ENCODE data around the gene AUTS2.

The AUTS2 gene

GRCh38 chr7:69624435-69625230 is 26.4 kb downstream of the AUTS2 start:
- DNase-seq (ENCODE audit: low read depth): no peak

- no peak for DNase-seq (ENCODE audit: low read depth)
Measured at GRCh38 chr7:69625238-69625637, 27.0 kb downstream of the AUTS2 start.

GRCh38 chr7:69625798-69626197 is 27.5 kb downstream of the AUTS2 start:
- DNase-seq (ENCODE audit: low read depth): no peak

GRCh38 chr7:69630292-69630691 is 32.0 kb downstream of the AUTS2 start:
- peak; percentile 68 for DNase-seq (ENCODE audit: low read depth)

GRCh38 chr7:69631131-69631530 is 32.9 kb downstream of the AUTS2 start:
- DNase-seq (ENCODE audit: low read depth): no peak

GRCh38 chr7:69632280-69632679 is 34.0 kb downstream of the AUTS2 start:
- no peak for DNase-seq (ENCODE audit: low read depth)

GRCh38 chr7:69633122-69633831 is 35.0 kb downstream of the AUTS2 start:
- DNase-seq (ENCODE audit: low read depth): no peak

GRCh38 chr7:69635555-69636185 is 37.4 kb downstream of the AUTS2 start:
- no peak for DNase-seq (ENCODE audit: low read depth)

- DNase-seq (ENCODE audit: low read depth): no peak
Measured at GRCh38 chr7:69638674-69639073, 40.4 kb downstream of the AUTS2 start.

- DNase-seq (ENCODE audit: low read depth): no peak
Measured at GRCh38 chr7:69640216-69640615, 41.9 kb downstream of the AUTS2 start.

GRCh38 chr7:69640925-69641594 is 42.8 kb downstream of the AUTS2 start:
- DNase-seq (ENCODE audit: low read depth): no peak

- DNase-seq (ENCODE audit: low read depth): no peak
Measured at GRCh38 chr7:69643265-69643664, 45.0 kb downstream of the AUTS2 start.

GRCh38 chr7:69643708-69644445 is 45.6 kb downstream of the AUTS2 start:
- DNase-seq (ENCODE audit: low read depth): no peak

GRCh38 chr7:69645683-69646082 is 47.4 kb downstream of the AUTS2 start:
- DNase-seq (ENCODE audit: low read depth): no peak

GRCh38 chr7:69651101-69651590 is 52.9 kb downstream of the AUTS2 start:
- no peak for DNase-seq (ENCODE audit: low read depth)

- DNase-seq (ENCODE audit: low read depth): no peak
Measured at GRCh38 chr7:69652947-69653701, 54.8 kb downstream of the AUTS2 start.

GRCh38 chr7:69653806-69654205 is 55.5 kb downstream of the AUTS2 start:
- no peak for DNase-seq (ENCODE audit: low read depth)

GRCh38 chr7:69654381-69654780 is 56.1 kb downstream of the AUTS2 start:
- DNase-seq (ENCODE audit: low read depth): no peak

- DNase-seq (ENCODE audit: low read depth): no peak
Measured at GRCh38 chr7:69654849-69655707, 56.8 kb downstream of the AUTS2 start.

- DNase-seq (ENCODE audit: low read depth): no peak
Measured at GRCh38 chr7:69656077-69656476, 57.8 kb downstream of the AUTS2 start.

All from GM04504 (cell line).